CD4-positive, alpha-beta T cell treated with Interleukin-21 for 1 hour (primary cell): ENCODE data around the gene ABCA2.

Experiments used
- DNase-seq: peaks from one replicate; pipeline ENCODE4 v3.0.0-alpha.2; 2020

ABCA2 gene, protein sequence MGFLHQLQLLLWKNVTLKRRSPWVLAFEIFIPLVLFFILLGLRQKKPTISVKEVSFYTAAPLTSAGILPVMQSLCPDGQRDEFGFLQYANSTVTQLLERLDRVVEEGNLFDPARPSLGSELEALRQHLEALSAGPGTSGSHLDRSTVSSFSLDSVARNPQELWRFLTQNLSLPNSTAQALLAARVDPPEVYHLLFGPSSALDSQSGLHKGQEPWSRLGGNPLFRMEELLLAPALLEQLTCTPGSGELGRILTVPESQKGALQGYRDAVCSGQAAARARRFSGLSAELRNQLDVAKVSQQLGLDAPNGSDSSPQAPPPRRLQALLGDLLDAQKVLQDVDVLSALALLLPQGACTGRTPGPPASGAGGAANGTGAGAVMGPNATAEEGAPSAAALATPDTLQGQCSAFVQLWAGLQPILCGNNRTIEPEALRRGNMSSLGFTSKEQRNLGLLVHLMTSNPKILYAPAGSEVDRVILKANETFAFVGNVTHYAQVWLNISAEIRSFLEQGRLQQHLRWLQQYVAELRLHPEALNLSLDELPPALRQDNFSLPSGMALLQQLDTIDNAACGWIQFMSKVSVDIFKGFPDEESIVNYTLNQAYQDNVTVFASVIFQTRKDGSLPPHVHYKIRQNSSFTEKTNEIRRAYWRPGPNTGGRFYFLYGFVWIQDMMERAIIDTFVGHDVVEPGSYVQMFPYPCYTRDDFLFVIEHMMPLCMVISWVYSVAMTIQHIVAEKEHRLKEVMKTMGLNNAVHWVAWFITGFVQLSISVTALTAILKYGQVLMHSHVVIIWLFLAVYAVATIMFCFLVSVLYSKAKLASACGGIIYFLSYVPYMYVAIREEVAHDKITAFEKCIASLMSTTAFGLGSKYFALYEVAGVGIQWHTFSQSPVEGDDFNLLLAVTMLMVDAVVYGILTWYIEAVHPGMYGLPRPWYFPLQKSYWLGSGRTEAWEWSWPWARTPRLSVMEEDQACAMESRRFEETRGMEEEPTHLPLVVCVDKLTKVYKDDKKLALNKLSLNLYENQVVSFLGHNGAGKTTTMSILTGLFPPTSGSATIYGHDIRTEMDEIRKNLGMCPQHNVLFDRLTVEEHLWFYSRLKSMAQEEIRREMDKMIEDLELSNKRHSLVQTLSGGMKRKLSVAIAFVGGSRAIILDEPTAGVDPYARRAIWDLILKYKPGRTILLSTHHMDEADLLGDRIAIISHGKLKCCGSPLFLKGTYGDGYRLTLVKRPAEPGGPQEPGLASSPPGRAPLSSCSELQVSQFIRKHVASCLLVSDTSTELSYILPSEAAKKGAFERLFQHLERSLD (N-terminal part only)

DNA sequence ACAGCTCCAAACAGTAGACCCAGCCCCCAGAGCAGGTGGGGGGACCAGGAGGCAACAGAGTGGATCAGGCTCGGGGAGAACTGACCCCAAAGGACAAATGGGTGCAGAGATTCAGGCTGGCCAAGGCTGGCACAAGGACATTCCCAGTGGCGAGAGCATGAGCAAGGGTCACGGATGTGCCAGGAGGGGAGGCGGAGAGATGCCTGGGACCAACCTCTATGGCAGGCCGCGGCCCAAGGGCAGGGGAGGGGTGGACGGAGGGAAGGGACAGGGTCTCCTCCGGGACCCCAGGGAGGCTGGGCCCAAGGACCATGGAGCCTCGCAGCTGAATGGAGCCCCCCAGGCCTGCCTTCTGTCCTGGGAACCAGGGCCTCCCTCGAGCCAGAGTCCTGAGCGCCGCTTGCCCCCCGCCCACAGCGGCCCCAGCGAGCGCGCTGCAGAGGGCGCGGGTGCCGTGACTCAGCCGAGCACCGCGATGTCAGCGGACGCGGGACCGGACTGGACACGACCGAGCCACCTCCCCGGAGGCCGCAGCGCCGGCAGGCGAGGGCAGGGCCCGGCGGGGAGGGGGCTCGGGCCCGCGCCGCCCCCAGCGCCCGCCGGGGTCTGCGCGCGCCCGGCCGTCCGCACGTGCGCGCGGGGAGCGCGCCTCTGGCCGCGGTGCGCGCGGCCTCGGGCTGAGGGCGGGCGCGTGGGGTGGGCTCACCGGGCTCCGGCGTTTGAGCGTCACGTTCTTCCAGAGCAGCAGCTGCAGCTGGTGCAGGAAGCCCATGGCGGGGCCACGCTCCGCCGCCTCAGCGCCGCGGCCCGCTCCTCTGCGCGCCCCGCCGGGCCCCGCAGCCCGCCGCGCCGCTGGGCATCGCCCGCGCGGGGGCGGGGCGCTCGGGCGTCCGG is at the start of gene ABCA2:
ABCA2 (minus strand) TSS at position 869 of the 894 bp plus-strand sequence; CDS start at position 772, 97 bp downstream.
- DNase-seq: no peak

DNA sequence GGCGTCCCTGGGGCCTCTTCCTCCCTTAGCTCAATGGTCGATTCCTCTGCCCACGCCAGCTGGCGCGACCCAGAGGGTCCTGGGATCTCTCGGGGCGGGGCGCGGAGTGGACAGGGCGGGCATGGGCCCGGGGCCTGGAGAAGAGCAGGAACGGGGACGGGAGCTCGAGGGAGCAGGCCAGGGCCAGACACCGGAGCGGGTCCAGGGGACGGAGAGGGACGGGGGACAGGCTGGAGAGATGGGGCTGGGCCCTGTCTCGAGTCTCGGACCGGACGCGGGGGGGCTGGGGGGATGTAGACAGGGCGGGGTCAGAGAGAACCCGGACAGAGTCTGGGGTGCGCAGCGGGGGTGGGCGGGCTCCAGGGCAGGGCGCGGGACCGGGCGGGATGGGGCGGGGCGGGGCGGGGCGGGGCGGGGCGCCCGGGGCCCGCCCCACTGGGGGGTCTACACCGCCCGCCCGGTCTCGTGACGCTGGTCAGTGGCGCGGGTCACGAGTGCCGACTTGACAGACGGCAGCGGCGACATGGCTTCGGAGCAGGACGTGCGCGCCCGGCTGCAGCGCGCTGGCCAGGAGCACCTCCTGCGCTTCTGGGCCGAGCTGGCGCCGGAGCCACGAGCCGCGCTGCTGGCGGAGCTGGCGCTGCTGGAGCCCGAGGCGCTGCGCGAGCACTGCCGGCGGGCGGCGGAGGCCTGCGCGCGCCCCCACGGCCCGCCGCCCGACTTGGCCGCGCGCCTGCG is 49.1 kb upstream of the ABCA2 start, which contains the start of gene UAP1L1:
UAP1L1 (plus strand) TSS at position 508 of the 738 bp plus-strand sequence; CDS start at position 524, 16 bp downstream.
- DNase-seq: peak; percentile 69

DNA sequence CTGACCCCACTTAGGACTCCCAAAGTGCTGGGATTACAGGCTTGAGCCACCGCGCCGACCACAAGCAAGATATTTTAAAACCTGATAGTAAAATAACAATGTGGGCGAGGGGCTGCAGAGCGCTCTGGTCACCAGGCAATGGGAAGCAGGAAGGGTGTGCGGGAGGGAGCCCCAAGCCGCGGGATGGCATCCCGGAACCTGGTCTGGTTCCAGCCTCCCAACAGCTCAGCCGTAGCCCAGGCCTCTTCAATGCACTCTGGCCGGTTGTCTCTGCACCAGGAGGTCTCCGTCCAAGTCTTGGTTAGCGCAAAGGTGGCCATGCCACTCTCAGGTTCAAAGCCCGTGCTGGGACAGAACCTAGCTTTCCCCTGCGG is 48.6 kb upstream of the ABCA2 start:
- DNase-seq: no peak

DNA sequence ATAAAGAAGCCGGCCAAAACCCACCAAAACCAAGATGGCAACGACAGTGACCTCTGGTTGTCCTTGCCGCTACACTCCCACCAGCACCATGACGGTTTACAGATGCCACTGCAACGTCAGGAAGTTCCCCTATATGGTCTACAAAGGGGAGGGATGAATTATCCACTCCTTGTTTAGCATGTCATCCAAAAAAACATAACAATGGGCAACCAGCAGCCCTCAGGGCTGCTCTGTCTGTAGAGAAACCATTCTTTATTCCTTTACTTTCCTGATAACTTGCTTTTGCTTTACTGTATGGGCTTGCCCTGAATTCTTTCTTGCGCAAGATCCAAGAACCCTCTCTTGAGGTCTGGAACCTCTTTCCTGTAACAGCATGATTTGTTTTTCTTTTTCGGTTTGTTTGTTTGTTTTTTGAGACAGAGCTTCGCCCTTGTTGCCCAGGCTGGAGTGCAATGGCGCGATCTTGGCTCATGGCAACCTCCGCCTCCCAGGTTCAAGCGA is 47.3 kb upstream of the ABCA2 start:
- no peak for DNase-seq

DNA sequence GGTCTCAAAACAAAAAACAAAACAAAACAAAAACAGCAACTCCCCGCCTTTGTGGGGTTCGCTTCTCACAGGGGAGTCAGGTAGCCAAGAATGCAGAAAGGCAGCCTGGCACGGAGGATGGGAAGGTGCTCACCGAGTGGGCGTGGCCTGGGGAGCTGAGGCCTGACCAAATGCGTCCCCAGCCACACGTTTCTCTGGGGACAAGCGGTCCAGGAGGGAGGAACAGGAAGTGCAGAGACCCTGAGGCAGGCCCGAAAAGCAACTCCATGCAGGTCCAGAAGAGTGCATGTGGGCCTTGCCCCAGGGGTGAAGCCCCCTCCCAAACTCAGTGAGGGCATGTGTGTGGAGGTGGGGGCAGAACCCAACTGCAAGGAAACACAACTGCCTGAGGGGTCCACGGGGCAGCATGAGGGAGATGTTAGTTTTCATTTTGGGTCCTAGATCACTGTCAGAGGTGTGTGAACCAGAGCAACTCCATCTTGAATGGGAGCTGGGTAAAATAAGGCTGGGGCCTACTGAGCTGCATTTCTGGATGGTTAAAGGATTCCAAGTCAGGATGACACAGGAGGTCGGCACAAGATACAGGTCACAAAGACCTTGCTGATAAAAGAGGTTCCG is 46.7 kb upstream of the ABCA2 start:
- DNase-seq: no peak

DNA sequence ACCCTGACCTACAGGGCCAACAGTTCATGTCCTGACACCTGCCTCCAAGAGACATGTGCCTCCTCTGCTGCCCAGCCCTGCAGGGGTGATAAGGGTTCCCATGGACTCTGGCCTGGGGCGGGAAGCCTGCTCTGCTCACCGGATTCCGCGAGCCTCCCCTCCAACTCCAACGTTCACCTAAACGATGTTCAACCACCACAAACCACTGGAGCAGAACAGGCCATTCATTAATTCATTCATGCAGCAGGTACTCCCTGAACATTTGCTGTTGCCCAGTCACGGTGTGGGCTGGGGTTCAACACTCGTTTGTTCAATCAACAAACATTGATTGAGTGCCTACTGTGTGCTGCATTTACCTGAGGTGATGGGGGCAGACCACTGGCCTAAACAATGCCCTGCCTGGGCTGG is 46.0 kb upstream of the ABCA2 start:
- no peak for DNase-seq

DNA sequence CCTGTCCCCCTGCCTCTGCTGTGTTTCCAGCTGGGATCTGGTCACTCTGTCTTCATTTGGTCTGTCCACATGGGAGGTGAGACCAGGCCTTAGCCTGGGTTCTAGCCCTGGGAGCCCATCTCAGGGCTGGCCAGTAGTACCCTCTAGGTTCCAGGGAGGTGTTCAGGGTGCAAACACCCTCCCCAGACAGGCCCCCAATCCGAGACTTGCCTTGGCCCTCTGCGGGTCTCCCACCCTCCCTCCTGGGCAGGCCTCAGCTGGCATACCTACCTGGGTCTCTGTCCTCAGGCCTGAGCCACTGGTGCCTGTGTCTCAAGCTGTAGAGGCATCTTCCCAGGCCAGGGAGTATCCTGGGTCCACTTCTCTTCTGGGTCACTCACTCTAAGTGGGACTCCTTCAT is 43.2 kb upstream of the ABCA2 start:
- no peak for DNase-seq

DNA sequence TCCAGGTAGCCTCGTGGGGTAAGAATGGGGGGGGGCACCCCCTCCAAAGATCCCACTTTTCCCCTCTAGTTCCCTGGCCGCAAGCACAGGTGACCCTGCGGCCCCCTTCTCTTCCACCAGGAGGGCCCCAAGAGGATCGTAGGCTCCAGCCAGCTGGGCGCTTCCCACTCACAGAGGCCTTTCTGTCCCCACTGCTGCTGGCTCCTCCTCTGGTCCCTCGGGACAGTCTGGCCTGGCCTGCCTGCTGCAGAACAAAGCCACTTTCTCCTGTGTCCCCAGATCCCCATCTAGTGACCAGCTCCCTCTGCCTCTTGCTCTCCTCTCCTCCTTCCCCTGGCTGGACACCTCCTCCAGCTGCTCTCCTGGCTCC is 42.9 kb upstream of the ABCA2 start:
- DNase-seq: no peak

DNA sequence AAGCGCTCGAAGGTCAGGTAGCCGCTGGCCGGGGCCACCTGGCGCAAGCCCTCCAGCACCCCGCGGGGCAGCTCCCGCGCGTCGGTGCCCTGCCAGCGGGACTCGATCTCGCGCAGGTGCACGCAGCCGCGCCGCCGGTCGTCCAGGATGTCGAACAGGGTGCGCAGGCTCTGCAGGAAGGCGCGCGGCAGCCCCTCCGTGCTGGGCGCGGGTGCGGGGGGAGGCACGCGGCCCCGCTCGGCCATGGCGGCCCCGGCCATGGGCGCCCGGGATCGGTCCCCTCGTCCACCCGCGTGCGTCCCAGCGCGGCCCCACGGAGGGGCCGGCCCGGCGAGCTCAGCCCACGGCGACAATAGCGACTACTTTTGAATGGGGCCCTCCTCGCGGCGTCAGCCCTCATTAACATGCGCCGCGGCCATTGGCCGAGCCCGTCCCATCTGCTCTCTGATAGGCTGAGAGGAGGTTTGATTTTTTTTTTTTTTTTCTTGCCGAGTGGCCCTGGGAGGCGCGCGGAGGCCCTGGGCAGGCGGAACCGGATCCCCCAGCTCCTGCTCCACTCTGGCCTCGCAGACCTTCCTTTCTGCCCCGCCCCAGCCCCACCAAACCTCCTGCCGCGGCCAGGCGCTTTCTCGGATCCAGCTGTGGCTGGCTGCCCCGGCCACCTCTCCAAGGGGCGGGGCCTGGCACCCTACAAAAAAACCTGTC is 42.3 kb upstream of the ABCA2 start, which contains the start of gene SAPCD2:
SAPCD2 (minus strand) TSS at position 357 of the 705 bp plus-strand sequence; CDS start at position 260, 97 bp downstream.
- DNase-seq: peak; percentile 88

DNA sequence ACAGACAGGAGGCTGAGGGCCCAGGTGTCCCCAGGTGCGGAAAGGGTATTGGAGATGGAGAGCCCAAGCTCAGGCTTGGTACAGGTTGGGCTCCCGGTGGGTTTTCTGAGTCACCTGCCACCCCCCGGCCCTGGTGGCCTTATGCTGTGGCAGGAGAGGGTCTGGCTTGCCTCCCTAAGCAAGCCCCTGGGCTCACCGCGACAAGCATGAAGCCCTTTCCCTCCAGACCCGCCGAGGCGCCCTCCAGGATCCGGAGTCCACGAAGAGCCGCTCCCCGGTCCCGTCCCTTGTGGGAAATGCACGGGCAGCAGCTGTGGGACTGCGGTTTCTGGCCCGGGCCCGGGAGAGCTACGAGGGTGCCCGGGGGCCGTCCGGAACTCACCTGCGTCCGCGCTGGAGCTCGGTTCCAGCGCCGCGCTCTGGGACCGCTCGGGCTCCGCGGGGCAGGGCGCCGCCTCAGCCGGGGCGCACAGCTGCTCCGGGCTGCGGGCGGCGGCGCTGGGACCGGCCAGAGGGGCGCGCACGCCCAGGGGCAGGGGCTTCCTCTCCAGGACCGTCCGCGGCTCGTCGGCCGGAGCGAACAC is 41.6 kb upstream of the ABCA2 start:
- no peak for DNase-seq

DNA sequence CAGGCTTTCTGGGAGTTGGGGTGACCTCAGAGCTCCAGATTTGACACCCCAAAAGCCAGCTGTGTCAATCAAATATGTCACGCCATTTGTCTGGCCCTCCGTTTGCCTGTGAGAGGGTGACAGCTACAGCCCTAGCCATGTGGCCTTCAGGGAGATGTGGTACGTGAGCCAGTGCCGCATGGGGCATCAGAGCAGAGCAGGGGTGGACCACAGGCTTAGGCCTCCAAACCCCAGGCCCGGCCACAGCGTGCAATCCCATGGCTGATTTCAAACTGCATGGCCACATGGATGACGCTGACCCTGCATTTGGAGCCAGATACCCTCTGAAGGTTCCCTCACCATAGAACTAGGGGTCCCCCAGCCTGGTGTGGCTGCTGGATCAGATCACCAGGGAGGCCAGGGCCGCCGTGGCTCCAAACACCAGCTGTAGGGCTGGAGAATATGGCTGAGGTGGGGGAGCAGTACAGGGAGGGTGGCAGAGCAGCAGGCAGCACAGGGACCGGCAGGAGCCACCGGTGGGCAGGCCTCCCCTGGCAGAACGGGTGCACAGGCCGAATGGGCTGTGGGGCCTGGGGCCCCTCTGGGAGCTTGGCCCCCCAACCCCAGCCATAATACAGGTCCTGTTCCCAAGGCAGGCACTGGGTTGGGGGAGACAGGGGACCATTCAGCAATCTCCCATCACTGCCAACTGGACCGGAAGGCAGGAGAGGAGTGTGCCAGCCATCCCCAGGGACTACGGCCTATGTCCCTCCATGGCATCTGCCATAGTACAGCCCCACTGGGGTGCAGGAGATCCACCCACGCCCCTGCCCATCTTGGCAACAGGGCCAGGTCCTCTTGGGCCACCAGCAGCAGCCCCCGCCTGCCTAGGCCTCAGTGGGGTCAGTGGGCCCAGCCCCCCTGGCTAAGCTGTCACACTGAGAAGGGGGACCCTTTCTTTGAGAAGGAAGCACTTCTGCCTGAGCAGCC is 40.8 kb upstream of the ABCA2 start:
- no peak for DNase-seq

DNA sequence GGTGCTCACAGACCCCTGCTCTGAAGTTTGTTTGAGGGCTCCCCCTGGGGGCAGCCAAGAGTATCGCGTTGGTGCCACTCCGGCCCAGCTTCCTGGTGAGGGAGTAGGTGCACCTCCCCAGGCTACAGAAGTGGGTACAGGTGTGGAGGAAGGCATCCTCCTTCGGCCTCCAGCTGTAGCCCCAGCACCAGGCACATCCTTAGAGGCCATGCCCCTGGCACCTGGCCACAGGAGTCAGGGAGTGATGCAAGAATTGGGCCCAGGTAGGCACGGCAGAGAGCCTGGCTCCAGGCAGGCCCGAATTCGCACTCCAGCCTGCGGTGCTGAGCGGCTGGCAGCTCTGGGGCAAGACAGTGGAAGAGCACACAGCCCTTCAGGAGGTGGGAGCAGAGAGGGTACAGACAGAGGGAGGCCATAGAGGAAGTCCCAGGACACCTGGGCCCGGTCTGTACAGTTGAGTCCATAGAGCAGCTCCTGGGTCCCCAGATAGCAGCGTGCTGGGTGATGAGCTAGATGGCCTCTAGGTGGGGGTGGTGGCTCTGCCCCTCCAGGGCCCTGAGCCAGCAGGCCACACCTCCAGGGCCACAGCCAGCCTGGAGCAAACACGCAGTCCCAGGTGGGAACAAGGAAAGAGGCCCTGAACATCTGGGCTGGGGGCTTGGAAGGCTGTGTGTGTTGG is 40.0 kb upstream of the ABCA2 start:
- peak; percentile 92 for DNase-seq

DNA sequence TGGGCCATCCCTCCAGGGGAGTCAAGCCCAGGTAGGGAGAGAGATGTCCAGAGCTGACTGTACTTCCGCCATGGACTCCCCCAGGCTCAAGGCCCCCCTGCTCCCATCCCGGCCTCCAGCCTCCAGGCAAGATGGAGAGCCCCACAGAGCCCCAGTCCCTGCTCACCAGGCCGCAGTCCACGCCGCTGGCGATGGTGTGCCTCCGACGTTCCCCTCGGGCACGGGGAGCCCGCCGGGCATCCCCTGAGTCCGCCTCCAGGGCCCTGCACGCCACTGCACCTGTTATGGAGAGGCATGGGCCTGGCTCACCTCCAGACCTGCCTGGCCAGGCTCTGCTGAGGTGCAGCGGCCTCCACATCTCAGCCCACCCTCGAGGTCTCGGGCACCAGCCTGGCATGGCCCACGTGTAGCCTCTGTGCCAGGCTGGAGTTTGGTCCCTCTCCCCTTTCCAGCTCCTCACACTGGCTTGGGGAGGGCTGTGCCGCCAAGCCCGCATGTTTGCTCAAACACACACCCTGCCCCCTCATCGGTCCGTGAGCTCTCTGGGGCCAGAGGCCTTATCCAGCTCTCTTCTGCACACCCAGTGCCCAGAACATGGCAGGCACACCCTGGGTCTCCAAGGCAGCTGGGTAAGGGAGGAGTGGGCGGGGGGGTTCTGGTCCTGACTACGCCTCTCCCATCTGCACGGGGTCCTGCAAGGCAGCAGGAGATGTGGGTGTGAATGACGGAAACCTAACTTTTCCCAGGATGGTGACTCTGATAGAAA is 38.2 kb upstream of the ABCA2 start:
- no peak for DNase-seq

DNA sequence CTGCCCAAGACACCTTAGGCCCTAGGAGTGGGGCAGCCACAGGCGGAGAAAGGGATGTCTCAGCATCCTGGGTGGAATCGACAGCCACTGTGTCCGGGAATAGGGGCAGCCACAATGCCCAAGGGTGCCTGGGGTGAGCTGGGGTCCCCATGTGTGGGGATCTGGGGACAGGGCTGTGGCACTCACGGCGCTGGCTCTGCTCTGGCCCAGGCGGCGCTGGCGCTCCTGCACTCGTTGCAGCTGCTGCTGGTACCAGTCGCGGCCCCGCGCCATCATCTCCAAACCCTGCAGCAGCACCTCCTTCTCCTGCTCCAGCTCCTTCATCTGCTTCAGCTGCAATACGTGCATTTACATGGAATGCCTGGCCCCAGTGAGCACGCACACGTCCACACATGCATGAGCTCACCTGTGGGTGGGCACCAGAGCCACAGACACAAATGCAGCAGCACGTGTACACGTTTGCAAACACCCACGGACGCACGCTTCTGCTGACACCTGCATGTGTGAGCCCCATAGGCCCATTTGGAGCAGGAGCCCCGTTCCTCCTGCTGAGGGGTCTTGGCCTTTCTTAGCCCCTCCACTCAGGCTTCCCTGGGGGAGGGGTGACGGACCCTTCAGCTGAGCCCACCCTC is 37.4 kb upstream of the ABCA2 start:
- DNase-seq: no peak

DNA sequence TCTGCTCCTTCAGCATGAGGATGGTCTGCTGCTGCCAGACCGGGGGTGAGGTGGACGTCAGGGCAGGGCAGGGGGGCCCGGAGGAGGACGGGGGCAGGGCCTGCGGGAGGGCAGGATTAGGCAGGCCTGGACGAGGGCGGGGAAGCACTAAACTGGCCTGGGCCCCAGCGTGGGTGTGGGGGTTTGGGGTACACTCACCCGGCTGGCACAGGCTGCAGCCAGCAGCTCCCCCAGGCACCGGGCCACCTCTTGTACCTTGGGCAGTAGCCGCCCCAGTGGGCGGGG is 36.8 kb upstream of the ABCA2 start:
- no peak for DNase-seq
